Endothelial cell of umbilical vein (primary cell): ENCODE results near the gene FMN2. TPM values are rescaled to one million over a fixed set of nuclear protein-coding genes. Genes with fewer than 3 reads are reported as not detected.

Source experiments
- BruUV-seq: library from RNA; stranded (reverse); fragments of 400-500 nt; replicated peaks from 2 replicates; lab custom pipeline; 2021; lab: Mats Ljungman, UMichigan
- CTCF ChIA-PET: fragments of 300-600, 350-600 bp; sonication (Branson Sonifier 250); formaldehyde crosslinking; loops from one replicate; lab custom pipeline; 2021; ENCODE audit warnings: antibody characterized with exemption, inconsistent platforms; lab: Charles Lee
- POLR2A ChIA-PET: fragments of 300-600, 350-600 bp; sonication (Branson Sonifier 250); formaldehyde crosslinking; loops from one replicate; lab custom pipeline; 2021; ENCODE audit warnings: antibody characterized with exemption, inconsistent platforms; lab: Charles Lee
- DNase-seq: peaks from one replicate; pipeline ENCODE4 v3.0.0-alpha.2; 2011; ENCODE audit warnings: low read depth, low spot score
- FAIRE-seq: peaks from 2 replicates; lab custom pipeline; 2011; peaks lifted over from hg19 to GRCh38; lab: Jason Lieb, UNC
- H2AFZ ChIP-seq: 2 replicates; pipeline ENCODE4 v1.6.0; 2012; ENCODE audit warnings: low read depth, low read length, control low read depth, inconsistent platforms
- H3K27ac ChIP-seq: 2 replicates; pipeline ENCODE4 v1.5.1; 2011; ENCODE audit warnings: low read depth, mild to moderate bottlenecking, control low read depth, low read length, moderate library complexity; ENCODE audit not compliant: insufficient read depth
- H3K27me3 ChIP-seq, 2 experiments: 2 replicates each; pipeline versions ENCODE4 v1.6.0 to v1.6.1; 2011; ENCODE audit warnings: low read length in 2 of 2, mixed read lengths in 1 of 2; ENCODE audit not compliant: control insufficient read depth in 2 of 2, insufficient read depth in 2 of 2
- H3K36me3 ChIP-seq, 2 experiments: 2 replicates in 1 of 2; 3 replicates in 1 of 2; pipeline ENCODE4 v1.5.1; 2011; ENCODE audit warnings: low read length in 2 of 2, mild to moderate bottlenecking in 1 of 2, moderate library complexity in 1 of 2; ENCODE audit not compliant: control insufficient read depth in 2 of 2, insufficient read depth in 2 of 2; ENCODE audit errors: extremely low read depth in 1 of 2
- H3K4me1 ChIP-seq: 3 replicates; pipeline ENCODE4 v1.5.1; 2011; ENCODE audit warnings: mild to moderate bottlenecking, low read length; ENCODE audit not compliant: control insufficient read depth, insufficient read depth; ENCODE audit errors: extremely low read depth
- H3K4me2 ChIP-seq: 2 replicates; pipeline ENCODE4 v1.6.1; 2011; ENCODE audit warnings: low read length, control low read depth, mixed read lengths; ENCODE audit not compliant: insufficient read depth
- H3K4me3 ChIP-seq, 3 experiments: fragments of 200-600 bp in 1 of 3; sonication (generic), shearing (Covaris generic) in 1 of 3; replicated peaks in 1 of 3; 2 replicates each; pipeline ENCODE4 v1.5.1; 2011 to 2016; ENCODE audit warnings: control low read depth in 3 of 3, low read length in 3 of 3, mild to moderate bottlenecking in 2 of 3, inconsistent platforms in 1 of 3, low read depth in 1 of 3, moderate library complexity in 1 of 3; ENCODE audit not compliant: insufficient read depth in 1 of 3
- H3K79me2 ChIP-seq: 2 replicates; pipeline ENCODE4 v1.6.0; 2012; ENCODE audit warnings: low read length, inconsistent platforms; ENCODE audit not compliant: control insufficient read depth, insufficient read depth
- H3K9ac ChIP-seq: replicated peaks from 2 replicates; pipeline ENCODE3; 2011; ENCODE audit warnings: low read length, control low read depth; ENCODE audit not compliant: insufficient read depth; ENCODE audit errors: extremely low read depth
- H3K9me1 ChIP-seq: replicated peaks from 3 replicates; pipeline ENCODE4 v1.6.0; 2011; ENCODE audit warnings: mild to moderate bottlenecking, low read length; ENCODE audit not compliant: control insufficient read depth, insufficient read depth; ENCODE audit errors: extremely low read depth
- H3K9me3 ChIP-seq: replicated peaks from 2 replicates; pipeline ENCODE4 v1.5.1; 2012; ENCODE audit warnings: low read length, inconsistent platforms; ENCODE audit not compliant: control insufficient read depth, insufficient read depth
- H4K20me1 ChIP-seq: replicated peaks from 2 replicates; pipeline ENCODE3; 2011; ENCODE audit warnings: mild to moderate bottlenecking, low read length; ENCODE audit not compliant: control insufficient read depth, insufficient read depth; ENCODE audit errors: extremely low read depth
- CTCF ChIP-seq, 2 donors: IDR thresholded peaks; 1 replicate in 1 of 2; 2 replicates in 1 of 2; pipeline ENCODE4 v1.5.1; 2011; ENCODE audit warnings: low read length in 2 of 2, mild to moderate bottlenecking in 2 of 2, moderate library complexity in 2 of 2, control low read depth in 1 of 2, inconsistent platforms in 1 of 2, low read depth in 1 of 2; ENCODE audit not compliant: insufficient read depth in 1 of 2; ENCODE audit errors: extremely low read depth in 1 of 2
- EZH2 ChIP-seq: IDR thresholded peaks from 2 replicates; pipeline ENCODE4 v1.6.1; 2012; ENCODE audit warnings: borderline replicate concordance, low read depth, mild to moderate bottlenecking, moderate library complexity, low read length, inconsistent platforms; ENCODE audit not compliant: severe bottlenecking
- FOS ChIP-seq: IDR thresholded peaks from 2 replicates; pipeline ENCODE4 v1.6.1; 2011; ENCODE audit warnings: mild to moderate bottlenecking, low read length, moderate library complexity, borderline replicate concordance; ENCODE audit not compliant: insufficient read depth
- GATA2 ChIP-seq: IDR thresholded peaks from 2 replicates; pipeline ENCODE4 v1.7.0; 2011; ENCODE audit warnings: low read depth, mild to moderate bottlenecking, moderate library complexity, mixed read lengths, low read length; ENCODE audit not compliant: insufficient read length, insufficient read depth
- JUN ChIP-seq: IDR thresholded peaks from 2 replicates; pipeline ENCODE4 v1.6.1; 2011; ENCODE audit warnings: borderline replicate concordance, low read depth; ENCODE audit not compliant: insufficient read length, insufficient read depth
- MAX ChIP-seq: IDR thresholded peaks from 2 replicates; pipeline ENCODE4 v1.6.1; 2011; ENCODE audit not compliant: insufficient read depth, insufficient read length
- MYC ChIP-seq: IDR thresholded peaks from one replicate; pipeline ENCODE4 v1.6.1; 2011; ENCODE audit warnings: mild to moderate bottlenecking, low read depth, low read length
- POLR2A ChIP-seq: IDR thresholded peaks from 2 replicates; pipeline ENCODE4 v1.6.1; 2012; ENCODE audit warnings: low read depth, mild to moderate bottlenecking, control low read depth, low read length
- POLR2AphosphoS5 ChIP-seq: IDR thresholded peaks from 2 replicates; pipeline ENCODE4 v1.6.1; 2012; ENCODE audit warnings: low read depth, mild to moderate bottlenecking, control low read depth, low read length, moderate library complexity; ENCODE audit not compliant: insufficient read depth
- dilution Hi-C: fragments of 300-500 bp; cut with MboI; formaldehyde crosslinking; loops from one replicate; pipeline ENCODE4 v1.15.0; 2019; ENCODE audit warnings: low sequenced_read_pairs; ENCODE audit not compliant: extremely low pct_ligation_motif_present
- intact Hi-C: fragments of 100-400 bp; cut with micrococcal nuclease; formaldehyde crosslinking; loops from one replicate; pipeline ENCODE4 v1.10.0; 2022
- polyA plus RNA-seq, 4 experiments: library from polyadenylated mRNA; depleted of rRNA in 3 of 4; stranded (reverse) in 3 of 4; unstranded in 1 of 4; fragments of >200 nt; gene quantifications; 2 replicates each; pipeline versions ENCODE4 v1.2.1 to v1.2.3, GENCODE V29; 2011 to 2012; ENCODE audit warnings: missing spikeins in 1 of 4
- total RNA-seq: library from RNA; stranded (reverse); gene quantifications from 2 replicates; pipeline ENCODE4 v1.2.3, GENCODE V29; 2021

Gene FMN2
- total and polyA plus RNA-seq, 2 donors (not counting 3 experiments of a cell fraction or from before 2014, with no cell fraction given): not detected

GRCh38 chr1:240499012-240499411 lies 407.3 kb downstream of the FMN2 start:
- intact Hi-C loops: no loop called here
- H4K20me1 ChIP-seq: no peaks in the 10 kb centered on the region
- TF ChIP-seq MYC (no peak), EZH2 (no peak), POLR2A (no peak), MAX (no peak), FOS (no peak)
- ChIA-PET CTCF (no interaction called here), POLR2A (no interaction called here)
- H3K9me1 ChIP-seq: no peaks in the 10 kb centered on the region
- H2AFZ ChIP-seq: no peak overlapping the region
- H3K4me1 ChIP-seq: no peaks in the 10 kb centered on the region
- no peak overlapping the region for H3K4me2 ChIP-seq
- no peak overlapping the region for H3K27ac ChIP-seq
- dilution Hi-C loops: no loop called here
- H3K27me3 ChIP-seq: no peaks in the 10 kb centered on the region
- no peak for FAIRE-seq
- no peak overlapping the region for H3K9ac ChIP-seq
- no peak for DNase-seq
- H3K79me2 ChIP-seq: no peaks in the 10 kb centered on the region
- BruUV-seq: no TSS peak
- H3K4me3 ChIP-seq: no peak overlapping the region
- no peaks in the 10 kb centered on the region for H3K36me3 ChIP-seq
- peaks cover 2% of the 10 kb centered on the region for H3K9me3 ChIP-seq

DNA sequence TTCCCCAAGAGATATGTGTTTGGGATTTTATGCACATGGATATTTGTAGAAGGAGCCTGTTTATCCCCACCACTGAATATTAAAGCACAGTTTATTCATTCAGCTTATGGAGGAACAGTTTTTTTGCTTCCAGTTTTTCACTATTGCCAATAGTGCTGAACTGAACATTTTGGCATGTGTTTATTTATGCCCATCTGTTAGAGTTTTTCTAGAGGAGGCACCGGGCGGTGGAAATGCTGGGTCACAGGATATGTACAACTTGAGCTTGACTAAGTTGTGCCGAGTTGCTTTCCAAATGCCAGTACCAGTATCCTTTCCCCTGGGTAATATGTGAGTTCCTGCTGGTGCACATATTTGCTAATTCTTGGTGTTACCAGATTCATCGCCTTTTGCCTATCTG lies 409.0 kb downstream of the FMN2 start:
- ChIA-PET CTCF (no interaction called here), POLR2A (no interaction called here)
- H3K4me2 ChIP-seq: no peak overlapping the region
- no peak overlapping the region for H3K9ac ChIP-seq
- no peaks in the 10 kb centered on the region for H3K36me3 ChIP-seq
- no peak overlapping the region for H3K4me3 ChIP-seq
- DNase-seq: no peak
- no peak overlapping the region for H3K27ac ChIP-seq
- H3K9me1 ChIP-seq: no peaks in the 10 kb centered on the region
- no peak for FAIRE-seq
- peaks cover 2% of the 10 kb centered on the region for H3K9me3 ChIP-seq
- intact Hi-C loops (no loop called here), dilution Hi-C loops (no loop called here)
- H3K27me3 ChIP-seq: no peaks in the 10 kb centered on the region
- H2AFZ ChIP-seq: no peak overlapping the region
- TF ChIP-seq MYC (no peak), EZH2 (no peak), MAX (no peak), POLR2AphosphoS5 (no peak), GATA2 (no peak), POLR2A (no peak), CTCF (IDR thresholded peaks at IDR 0.05; ENCODE audit: extremely low read depth in 1 of 2, insufficient read depth in 1 of 2, low read depth in 1 of 2, low read length in 2 of 2) (no peak), FOS (no peak), JUN (no peak)
- H3K79me2 ChIP-seq: no peaks in the 10 kb centered on the region
- no TSS peak for BruUV-seq
- H4K20me1 ChIP-seq: no peaks in the 10 kb centered on the region
- H3K4me1 ChIP-seq: no peaks in the 10 kb centered on the region
